GM10248 (cell line): ENCODE results near the gene MBTD1.
"Not testable (repeated sequence)": the region's sequence is repeated elsewhere in the genome, so short reads cannot be mapped to it uniquely, and the experiment has no call there.

ENCODE experiments used
- CTCF ChIA-PET: fragments of 300-600 bp; sonication (Branson Sonifier 250); formaldehyde crosslinking; extraction: SDS; loops from one replicate; lab custom pipeline; 2021; ENCODE audit warnings: antibody characterized with exemption; lab: Yijun Ruan, JAX
- POLR2A ChIA-PET: fragments of 350-650 bp; sonication (Branson Sonifier 250); formaldehyde crosslinking; extraction: SDS; loops from one replicate; lab custom pipeline; 2020; ENCODE audit warnings: antibody characterized with exemption; lab: Yijun Ruan, JAX
- DNase-seq: peaks from one replicate; pipeline ENCODE4 v3.0.0; 2012; ENCODE audit errors: extremely low spot score
- TF ChIP-seq, protein P1 (sequence below): IDR thresholded peaks from 2 replicates; pipeline ENCODE4 v1.5.1; 2012; ENCODE audit warnings: mild to moderate bottlenecking, low read depth; ENCODE audit errors: extremely low read depth, missing control alignments, control extremely low read depth

Gene MBTD1

DNA sequence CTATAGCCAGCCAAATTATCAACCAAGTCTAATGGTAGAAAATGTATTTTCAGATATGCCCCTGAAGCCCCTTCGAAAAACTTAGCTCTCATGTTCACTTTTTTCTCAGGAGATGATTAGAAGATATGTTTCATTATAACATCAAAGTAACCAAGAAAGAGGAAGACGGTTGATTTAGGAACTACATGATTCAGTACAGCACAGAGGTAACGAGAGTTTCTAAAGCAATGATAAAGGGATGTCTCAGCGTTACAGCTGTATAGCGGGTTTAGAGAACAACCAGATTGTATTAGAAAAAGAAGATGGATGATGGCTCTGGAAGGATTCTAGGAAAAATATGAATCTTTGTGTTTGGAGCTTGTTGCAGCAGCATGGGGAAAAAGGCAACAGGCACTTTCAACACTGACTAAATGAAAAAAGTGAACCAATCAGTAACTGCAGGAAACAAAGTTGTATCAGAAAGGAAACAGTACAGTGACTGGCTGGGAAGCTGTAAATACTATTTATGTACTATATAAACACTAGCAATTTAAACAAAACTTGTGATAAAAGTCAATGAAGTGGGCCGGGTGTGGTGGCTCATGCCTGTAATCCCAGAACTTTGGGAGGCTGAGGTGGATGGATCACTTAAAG lies 21.5 kb downstream of the MBTD1 start:
- ChIA-PET CTCF (no interaction called here), POLR2A (no interaction called here)
- DNase-seq: peak; percentile 56
- TF ChIP-seq, protein P1, sequence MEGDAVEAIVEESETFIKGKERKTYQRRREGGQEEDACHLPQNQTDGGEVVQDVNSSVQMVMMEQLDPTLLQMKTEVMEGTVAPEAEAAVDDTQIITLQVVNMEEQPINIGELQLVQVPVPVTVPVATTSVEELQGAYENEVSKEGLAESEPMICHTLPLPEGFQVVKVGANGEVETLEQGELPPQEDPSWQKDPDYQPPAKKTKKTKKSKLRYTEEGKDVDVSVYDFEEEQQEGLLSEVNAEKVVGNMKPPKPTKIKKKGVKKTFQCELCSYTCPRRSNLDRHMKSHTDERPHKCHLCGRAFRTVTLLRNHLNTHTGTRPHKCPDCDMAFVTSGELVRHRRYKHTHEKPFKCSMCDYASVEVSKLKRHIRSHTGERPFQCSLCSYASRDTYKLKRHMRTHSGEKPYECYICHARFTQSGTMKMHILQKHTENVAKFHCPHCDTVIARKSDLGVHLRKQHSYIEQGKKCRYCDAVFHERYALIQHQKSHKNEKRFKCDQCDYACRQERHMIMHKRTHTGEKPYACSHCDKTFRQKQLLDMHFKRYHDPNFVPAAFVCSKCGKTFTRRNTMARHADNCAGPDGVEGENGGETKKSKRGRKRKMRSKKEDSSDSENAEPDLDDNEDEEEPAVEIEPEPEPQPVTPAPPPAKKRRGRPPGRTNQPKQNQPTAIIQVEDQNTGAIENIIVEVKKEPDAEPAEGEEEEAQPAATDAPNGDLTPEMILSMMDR: no peak

DNA sequence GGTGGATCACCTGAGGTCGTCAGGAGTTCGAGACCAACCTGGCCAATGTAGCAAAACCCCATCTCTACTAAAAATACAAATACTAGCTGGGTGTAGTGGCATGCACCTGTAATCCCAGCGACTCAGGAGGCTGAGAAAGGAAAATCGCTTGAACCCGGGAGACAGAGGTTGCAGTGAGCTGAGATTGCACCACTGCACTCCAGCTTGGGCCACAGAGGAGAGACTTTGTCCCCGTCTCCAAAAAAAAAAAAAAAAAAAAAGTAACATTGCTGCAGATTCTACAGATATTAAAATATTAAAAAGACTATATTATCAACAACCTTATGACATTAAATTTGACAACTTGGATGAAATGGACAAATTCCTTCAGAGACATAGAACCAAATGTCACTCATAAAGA lies 25.7 kb downstream of the MBTD1 start:
- ChIA-PET POLR2A (no interaction called here), CTCF (no interaction called here)
- TF ChIP-seq, protein P1: no peak
- no peak for DNase-seq

DNA sequence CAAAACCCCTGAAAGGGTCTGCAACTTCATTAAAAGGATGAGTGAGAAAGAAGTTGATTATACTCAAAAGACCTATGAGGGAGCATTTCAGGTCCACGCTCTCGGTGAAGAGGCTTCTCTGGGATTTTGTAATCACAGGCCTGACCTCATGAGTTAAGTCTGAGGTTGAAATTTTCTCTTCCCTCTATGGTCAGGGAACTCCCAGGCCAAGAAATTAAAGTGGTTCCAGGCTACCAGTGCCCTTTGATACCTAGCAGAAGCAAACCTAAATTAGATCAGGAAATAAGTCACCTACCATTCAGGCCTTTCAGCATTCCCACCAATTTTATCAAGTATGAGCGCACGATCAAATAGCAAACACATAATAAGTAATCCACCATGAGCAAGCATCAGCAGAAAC lies 27.9 kb downstream of the MBTD1 start:
- no peak for DNase-seq
- TF ChIP-seq, protein P1: no peak
- CTCF ChIA-PET: no interaction called here
- POLR2A ChIA-PET: no interaction called here

DNA sequence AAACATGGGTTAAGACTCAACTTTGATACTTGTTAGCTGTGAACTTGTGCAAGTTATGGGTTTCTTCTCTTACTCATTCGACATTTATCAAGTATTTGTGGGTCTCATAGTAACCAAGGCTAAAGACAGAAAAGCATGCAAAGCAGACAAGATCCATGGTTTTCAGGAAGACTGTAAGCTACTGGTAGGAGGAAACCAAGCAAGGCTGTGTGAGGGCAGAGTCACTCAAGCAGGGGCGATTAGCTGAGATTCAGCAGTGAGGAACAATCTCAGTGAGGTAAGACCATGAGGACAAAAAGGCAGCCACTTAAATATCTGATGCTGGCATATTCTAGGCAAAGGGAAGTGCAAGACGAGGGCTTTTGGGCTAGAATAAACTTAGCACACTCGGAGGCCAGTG lies 29.5 kb downstream of the MBTD1 start:
- POLR2A ChIA-PET: interaction anchor here (0.6 kb wide), 1 partner anchor 34 kb away, joined by 12 read pairs; no protein-coding TSS in a partner anchor

DNA sequence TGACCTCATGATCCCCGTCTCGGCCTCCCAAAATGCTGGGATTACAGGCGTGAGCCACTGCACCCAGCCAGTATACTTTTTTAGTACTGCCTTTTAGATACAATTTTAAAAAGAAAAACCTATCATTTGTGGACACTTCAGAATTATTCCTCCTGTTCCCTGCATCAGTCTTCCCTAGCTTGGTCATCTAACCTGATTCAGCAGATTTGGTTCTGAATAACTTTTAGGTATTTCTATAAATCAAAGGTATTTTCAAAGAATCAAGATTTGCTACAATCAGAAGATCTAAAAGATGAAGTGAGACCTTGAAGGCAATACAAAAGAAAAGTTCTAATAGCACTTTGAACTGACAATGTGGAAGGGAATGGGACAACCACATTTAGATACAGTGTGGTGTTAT lies 30.0 kb downstream of the MBTD1 start:
- POLR2A ChIA-PET: interaction anchor here (0.6 kb wide), 2 partner anchors 33 to 57 kb away, joined by 3 to 12 read pairs; no protein-coding TSS in a partner anchor

More for the DNA sequence above, 29.5 kb downstream of the MBTD1 start:
- CTCF ChIA-PET: interaction anchor here (1.0 to 2.6 kb wide), 5 partner anchors 9 to 230 kb away, joined by 3 to 8 read pairs (median 4); no protein-coding TSS in a partner anchor
- TF ChIP-seq, protein P1: no peak
- no peak for DNase-seq

DNA sequence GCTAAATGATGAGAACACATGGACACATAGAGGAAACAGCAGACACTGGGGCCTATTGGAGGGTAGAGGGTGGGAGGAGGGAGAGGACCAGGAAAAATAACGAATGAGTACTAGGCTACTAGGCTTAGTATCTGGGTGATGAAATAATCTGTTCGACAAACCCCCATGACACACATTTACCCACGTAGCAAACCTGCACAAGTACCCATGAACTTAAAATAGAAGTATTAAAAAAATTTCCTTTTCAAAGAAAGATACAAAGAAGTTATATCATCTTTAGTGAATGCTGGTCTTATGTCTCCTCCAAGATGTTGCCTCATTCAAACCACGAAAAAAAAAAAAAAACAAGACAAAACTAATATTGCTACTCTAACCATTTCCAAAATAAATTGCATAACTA lies 31.7 kb downstream of the MBTD1 start:
- TF ChIP-seq, protein P1: no peak
- CTCF ChIA-PET: interaction anchor here (1.6 kb wide), 1 partner anchor 10 kb away, joined by 5 read pairs; no protein-coding TSS in a partner anchor
- POLR2A ChIA-PET: no interaction called here
- DNase-seq: no peak

More for the DNA sequence above, 30.0 kb downstream of the MBTD1 start:
- TF ChIP-seq, protein P1: no peak
- DNase-seq: no peak
- CTCF ChIA-PET: interaction anchor here (1.0 to 2.6 kb wide), 5 partner anchors 8 to 229 kb away, joined by 3 to 8 read pairs (median 4); no protein-coding TSS in a partner anchor

DNA sequence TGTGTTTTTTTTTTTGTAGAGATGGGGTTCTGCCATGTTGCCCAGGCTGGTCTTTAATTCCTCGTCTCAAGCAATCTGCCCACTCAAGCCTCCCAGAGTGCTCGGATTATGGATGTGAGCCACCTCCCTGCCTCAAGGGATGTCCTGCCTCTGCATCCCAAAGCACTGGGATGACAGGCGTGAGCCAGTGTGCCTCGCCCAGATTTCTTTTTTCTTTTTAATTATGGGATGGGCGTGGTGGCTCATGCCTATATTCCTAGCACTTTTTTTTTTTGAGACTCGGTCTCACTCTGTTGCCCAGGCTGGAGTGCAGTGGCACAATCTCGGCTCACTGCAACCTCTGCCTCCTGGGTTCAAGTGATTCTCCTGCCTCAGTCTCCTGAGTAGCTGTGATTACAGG lies 34.3 kb downstream of the MBTD1 start:
- DNase-seq, POLR2A ChIA-PET: not testable (repeated sequence)
- CTCF ChIA-PET: interaction anchor here (1.2 kb wide), 1 partner anchor 10 kb away, joined by 5 read pairs; no protein-coding TSS in a partner anchor
